ENCODE results near the gene FER.
"Not testable (repeated sequence)": the region's sequence is repeated elsewhere in the genome, so short reads cannot be mapped to it uniquely, and the experiment has no call there.

FER gene

DNA sequence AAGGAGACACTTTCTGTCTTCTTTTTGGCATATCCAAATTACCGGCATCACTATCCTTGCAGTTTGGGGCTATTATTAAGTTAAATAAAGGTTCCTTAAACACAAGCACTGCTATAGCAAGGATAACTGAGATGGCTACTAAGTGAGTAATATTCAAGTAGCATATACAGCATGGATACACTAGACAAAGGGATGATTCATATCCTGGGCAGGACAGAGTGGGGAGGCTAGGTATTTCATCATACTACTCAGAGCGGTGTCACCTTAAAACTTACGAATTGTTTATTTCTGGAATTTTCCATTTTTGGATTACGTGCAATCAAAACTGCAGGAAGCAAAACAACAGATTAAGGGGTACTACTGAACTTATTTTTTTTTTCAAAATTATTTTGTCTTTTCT, 54.1 kb downstream of the FER start:
- DNase-seq = no peak

DNA sequence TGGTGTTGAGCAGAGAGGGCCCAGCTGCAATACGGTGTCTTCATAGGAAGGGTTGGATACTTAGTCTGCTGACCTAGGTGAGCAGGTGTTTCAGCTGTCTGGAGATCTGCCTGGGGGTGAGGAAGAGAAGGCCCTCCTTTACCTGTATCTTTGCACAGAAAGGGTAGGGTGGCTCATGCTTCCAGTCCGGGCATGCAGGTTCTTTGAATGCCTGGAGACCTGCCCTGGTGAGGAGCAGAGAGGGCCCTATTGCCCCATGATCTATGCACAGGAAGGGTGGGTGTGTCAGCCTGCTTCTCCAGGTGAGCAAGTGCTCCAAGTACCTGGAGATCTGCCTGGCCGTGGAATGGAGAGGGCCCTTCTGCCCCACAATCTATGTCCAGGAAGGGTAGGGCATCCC, 63.0 kb downstream of the FER start:
- no peak for DNase-seq

- no peak for DNase-seq
Measured at GRCh38 chr5:108813673-108814072, 66.0 kb downstream of the FER start.

GRCh38 chr5:108814551-108814950, 66.9 kb downstream of the FER start:
- DNase-seq = no peak

- DNase-seq = no peak
Measured at GRCh38 chr5:108818613-108819272, 71.0 kb downstream of the FER start.

DNA sequence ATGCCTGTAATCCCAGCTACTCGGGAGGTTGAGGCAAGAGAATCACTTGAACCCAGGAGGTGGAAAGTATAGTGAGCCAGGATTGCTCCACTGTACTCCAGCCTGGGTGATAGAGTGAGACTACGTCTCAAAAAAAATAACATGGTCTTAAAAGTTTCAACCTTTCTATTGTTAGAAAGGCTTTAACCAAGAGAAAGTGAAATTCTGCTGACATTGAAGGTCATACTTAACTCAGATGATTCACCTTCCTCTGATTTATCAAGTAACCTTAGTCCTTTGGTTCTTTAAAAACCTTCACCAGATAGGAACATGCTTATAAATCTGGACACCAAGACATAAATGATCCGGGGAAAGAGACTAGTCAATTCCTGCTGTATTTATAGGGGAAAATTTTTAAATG, 73.3 kb downstream of the FER start:
- DNase-seq = no peak

- no peak for DNase-seq
Measured at GRCh38 chr5:108822211-108822947, 74.7 kb downstream of the FER start.

- no peak for DNase-seq
Measured at GRCh38 chr5:108827131-108827530, 79.4 kb downstream of the FER start.

DNA sequence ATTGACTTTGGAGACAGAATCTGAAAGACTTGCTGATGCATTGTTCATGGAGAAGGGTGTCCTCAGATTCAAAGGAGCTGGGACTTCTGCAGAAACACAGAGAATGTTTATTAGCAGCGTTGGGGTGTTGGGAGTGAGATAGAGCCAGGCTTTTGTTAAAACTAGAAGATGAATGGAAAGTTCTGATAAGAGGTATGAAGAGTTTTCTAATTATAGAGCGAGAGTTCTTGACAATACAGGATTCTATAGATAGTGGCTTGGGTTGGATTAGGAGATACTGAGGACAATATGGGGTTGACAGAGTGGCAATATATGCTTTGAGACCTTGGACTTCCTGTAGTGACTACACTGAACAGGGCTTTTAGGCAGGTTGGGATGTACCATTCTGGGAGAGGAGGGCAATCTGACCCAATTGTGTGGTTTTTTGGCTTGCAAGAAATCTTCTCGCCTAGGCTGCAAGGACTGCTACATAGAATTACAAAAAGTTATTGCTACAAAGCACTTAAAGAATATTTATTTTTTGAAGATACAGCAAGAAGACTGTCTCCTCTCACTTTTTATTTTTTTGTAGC, 83.1 kb downstream of the FER start:
- DNase-seq = no peak

- DNase-seq = no peak
Measured at GRCh38 chr5:108836492-108836891, 88.8 kb downstream of the FER start.

DNA sequence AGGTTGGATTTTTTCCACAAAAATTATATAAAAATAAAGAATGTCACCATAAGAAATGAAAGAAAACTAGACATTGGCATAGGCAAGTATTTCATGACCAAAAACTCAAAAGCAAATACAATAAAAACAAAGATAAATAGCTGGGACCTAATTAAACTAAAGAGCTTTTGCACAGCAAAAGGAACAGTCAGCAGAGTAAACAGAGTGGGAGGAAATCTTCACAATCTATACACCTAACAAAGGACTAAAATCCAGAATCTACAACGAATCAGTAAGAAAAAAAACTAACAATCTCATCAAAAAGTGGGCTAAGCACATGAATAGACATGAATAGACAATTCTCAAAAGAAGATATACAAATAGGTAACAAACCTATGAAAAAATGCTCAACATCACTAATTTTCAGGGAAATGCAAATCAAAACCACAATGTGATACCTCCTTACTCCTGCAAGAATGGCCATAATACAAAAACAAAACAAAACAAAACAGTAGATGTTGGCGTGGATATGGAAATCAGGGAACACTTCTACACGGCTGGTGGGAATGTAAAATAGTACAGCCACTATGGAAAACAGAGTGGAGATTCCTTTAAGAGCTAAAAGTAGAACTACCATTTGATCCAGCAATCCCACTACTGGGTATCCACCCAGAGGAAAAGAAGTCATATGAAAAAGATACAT, 94.7 kb downstream of the FER start:
- not testable (repeated sequence) for DNase-seq

DNA sequence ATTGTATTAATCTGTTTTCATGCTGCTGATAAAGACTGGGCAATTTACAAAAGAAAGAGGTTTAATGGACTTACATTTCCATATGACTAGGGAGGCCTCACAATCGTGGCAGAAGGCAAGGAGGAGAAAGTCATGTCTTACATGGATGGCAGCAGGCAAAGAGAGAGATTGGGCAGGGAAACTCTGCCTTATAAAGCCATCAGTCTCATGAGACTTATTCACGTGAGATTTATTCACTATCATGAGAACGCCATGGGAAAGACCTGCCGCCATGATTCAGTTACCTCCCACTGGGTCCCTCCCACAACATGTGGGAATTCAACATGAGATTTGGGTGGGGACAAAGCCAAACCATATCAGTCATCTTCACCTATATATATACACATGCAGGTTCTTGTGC, 103.4 kb downstream of the FER start:
- not testable (repeated sequence) for DNase-seq

GRCh38 chr5:108857905-108858304, 110.2 kb downstream of the FER start:
- no peak for DNase-seq

DNA sequence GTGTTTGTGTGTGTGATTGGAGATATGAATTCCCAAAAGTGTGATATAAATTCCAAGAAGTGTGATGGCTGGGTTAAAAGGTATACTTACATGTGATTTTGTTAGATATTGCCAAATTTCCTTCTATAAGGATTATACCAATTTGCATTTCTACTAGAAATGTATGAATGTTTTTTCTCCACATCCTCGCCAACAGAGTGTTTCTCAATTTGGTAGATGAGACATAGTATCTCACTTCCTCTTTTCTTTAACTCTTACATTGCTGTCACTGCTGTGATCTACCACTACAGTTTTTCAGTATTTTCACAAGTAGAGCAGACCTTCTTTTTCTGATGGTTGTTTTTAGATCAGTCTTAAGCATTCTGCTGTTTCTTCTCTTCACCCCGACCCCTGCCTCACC, 111.3 kb downstream of the FER start:
- no peak for DNase-seq

- DNase-seq = no peak
Measured at GRCh38 chr5:108862211-108862610, 114.5 kb downstream of the FER start.

DNA sequence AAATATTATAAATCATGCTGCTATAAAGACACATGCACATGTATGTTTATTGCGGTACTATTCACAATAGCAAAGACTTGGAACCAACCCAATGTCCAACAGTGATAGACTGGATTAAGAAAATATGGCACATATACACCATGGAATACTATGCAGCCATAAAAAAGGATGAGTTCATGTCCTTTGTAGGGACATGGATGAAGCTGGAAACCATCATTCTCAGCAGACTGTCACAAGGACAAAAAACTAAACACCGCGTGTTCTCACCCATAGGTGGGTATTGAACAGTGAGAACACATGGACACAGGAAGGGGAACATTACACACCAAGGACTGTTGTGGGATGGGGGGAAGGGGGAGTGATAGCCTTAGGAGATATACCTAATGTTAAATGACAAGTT, 118.4 kb downstream of the FER start:
- DNase-seq = not testable (repeated sequence)

DNA sequence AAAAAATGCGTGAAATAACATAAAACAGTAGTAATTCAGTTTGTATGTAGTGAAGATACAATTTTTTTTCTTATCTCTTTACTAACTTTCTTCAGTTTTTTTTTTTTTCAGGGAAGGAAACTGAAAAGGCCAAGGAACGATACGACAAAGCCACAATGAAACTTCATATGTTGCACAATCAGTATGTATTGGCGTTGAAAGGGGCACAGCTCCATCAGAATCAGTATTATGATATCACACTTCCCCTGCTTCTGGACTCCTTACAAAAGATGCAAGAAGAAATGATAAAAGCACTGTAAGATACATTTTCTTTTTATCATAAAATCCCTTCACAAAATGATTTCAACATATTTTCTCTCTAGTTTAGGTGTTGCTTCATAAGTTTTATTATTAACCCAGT, 120.0 kb downstream of the FER start:
- DNase-seq = no peak

GRCh38 chr5:108869066-108869465, 121.4 kb downstream of the FER start:
- no peak for DNase-seq

DNA sequence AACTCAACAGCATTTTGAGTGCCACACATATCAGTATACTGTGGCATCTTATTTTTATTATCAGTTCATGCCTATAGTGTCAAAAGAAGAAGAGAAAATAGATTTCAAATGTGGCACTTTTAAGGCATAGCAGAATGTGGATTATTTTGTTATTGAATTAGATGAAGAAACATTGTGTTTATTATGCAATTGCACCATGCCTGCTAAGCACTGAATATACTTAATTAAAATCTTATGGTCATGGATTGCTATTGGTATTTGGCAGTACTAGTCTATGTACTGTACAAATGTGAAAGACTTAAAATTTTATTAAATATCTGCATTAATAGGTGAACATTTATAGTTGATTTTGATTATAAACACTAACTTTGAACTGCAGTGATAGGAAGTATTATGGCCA, 128.8 kb downstream of the FER start:
- DNase-seq = no peak

DNA sequence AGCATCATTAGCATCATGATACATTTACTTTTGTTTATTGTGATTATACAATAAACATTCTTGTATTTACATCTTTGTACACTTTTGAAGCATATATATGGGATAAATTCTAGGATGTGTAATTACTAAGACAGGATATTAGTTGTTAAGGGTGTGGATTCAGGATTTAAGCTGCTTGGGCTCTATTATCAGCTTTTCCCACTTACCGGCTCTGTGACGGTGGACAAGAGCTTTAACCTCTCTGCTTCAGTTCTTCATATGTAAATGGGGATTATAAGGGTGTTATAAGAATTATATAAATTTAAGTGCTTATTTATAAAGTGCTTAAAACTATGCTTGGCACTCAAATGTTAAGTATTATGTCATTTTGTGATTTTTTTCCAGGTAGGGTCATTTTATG, 131.1 kb downstream of the FER start:
- DNase-seq = no peak

DNA sequence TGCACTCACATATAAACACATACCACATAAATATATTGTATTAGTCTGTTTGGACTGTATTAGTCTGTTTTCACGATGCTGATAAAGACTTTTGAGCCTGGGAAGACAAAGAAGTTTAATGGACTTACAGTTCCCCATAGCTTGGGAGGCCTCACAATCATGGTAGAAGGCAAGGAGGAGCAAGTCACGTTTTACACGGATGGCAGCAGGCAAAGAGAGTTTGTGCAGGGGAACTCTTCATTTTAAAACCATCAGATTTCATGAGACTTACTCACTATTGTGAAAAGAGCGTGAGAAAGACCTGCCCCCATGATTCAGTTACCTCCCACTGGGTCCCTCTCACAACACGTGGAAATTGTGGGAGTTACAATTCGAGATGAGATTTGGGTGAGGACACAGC, 133.4 kb downstream of the FER start:
- DNase-seq = no peak

DNA sequence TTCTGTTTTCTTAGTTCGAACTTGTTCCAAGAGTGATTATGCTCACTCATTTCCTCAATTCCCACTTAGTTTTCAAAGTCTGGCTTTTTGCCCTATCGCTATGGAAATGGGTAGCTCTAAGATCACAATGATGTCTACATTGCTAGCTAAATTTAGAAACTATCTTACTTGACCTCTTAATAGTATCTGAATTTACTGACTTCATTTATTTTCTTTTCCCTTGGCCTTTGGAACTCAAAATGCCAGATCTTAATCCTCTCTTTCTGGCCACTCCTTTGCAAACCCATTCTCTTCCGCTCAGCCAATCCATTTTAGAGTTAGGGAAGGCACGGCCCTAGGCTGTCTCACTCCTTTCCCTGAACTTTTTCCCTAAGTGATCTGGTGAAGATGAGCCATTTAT, 137.0 kb downstream of the FER start:
- no peak for DNase-seq

GRCh38 chr5:108898257-108898656, 150.6 kb downstream of the FER start:
- no peak for DNase-seq

- DNase-seq = no peak
Measured at GRCh38 chr5:108898707-108899106, 151.0 kb downstream of the FER start.

Data from femur (tissue), 1 donor.